Fibroblast of mammary gland (primary cell): ENCODE measurements around the gene C1orf50.
A peak's percentile ranks its signal among the peaks of the same experiment; 100 is the strongest.

ENCODE experiments used
- DNase-seq: peaks from one replicate; pipeline ENCODE4 v3.0.0-alpha.2; 2010; ENCODE audit warnings: low read depth
- H3K4me3 ChIP-seq: 2 replicates; pipeline ENCODE4 v1.5.1; 2011; ENCODE audit warnings: low read depth, mild to moderate bottlenecking, low read length, moderate library complexity; ENCODE audit not compliant: control insufficient read depth
- CTCF ChIP-seq: conservative IDR thresholded peaks from 2 replicates; pipeline ENCODE4 v1.5.1; 2011; ENCODE audit warnings: low read depth, low read length, inconsistent platforms; ENCODE audit not compliant: control insufficient read depth, insufficient read depth

The C1orf50 gene

GRCh38 chr1:42752284-42752683 lies 14.8 kb upstream of the C1orf50 start:
- no peak for TF ChIP-seq CTCF
- no peak overlapping the region for H3K4me3 ChIP-seq
- DNase-seq, result no peak

GRCh38 chr1:42753070-42753469 lies 14.0 kb upstream of the C1orf50 start:
- DNase-seq, result peak; percentile 78
- no peak overlapping the region for H3K4me3 ChIP-seq
- no peak for TF ChIP-seq CTCF

GRCh38 chr1:42756956-42757891 lies 9.8 kb upstream of the C1orf50 start:
- no peak overlapping the region for H3K4me3 ChIP-seq
- peak; percentile 66 for TF ChIP-seq CTCF
- peak; percentile 71 for DNase-seq

GRCh38 chr1:42757892-42758275 lies 9.2 kb upstream of the C1orf50 start:
- TF ChIP-seq CTCF, result no peak
- no peak overlapping the region for H3K4me3 ChIP-seq
- DNase-seq, result no peak

- TF ChIP-seq CTCF, result no peak
- H3K4me3 ChIP-seq, result no peak overlapping the region
- DNase-seq, result no peak
These were observed 8.4 kb upstream of the C1orf50 start for GRCh38 chr1:42758641-42759040.

GRCh38 chr1:42759114-42759513 lies 7.9 kb upstream of the C1orf50 start:
- DNase-seq, result no peak
- TF ChIP-seq CTCF, result no peak
- no peak overlapping the region for H3K4me3 ChIP-seq
